ENCODE results near the gene PSME2. TPM values are rescaled to one million over a fixed set of nuclear protein-coding genes. Genes with fewer than 3 reads are reported as not detected.

Gene PSME2
- total RNA-seq, 1 experiment from 2014 or later, result 153 TPM

- ChIA-PET POLR2A (ENCODE audit: unreplicated experiment) (no interaction called here), CTCF (interaction anchor here (0.7 kb wide), 1 partner anchor 938 kb away, joined by 5 read pairs; no protein-coding TSS in a partner anchor)
- Histone ChIP-seq H3K4me3 (no peak overlapping the region), H3K4me2 (no peak overlapping the region), H3K27ac (no peak overlapping the region), H3K4me1 (replicated peaks; ENCODE audit: insufficient read depth) (peaks cover 18% of the 10 kb centered on the region), H4K20me1 (ENCODE audit: insufficient read depth) (no peaks in the 10 kb centered on the region), H3K27me3 (ENCODE audit: insufficient read depth, low read depth) (no peaks in the 10 kb centered on the region), H2AFZ (no peak overlapping the region), H3K9me2 (ENCODE audit: insufficient read depth) (no peaks in the 10 kb centered on the region), H3F3A (ENCODE audit: insufficient read depth, low read depth) (peaks cover 3% of the 10 kb centered on the region; the same call in 1 of the 2 replicates), H3K9me3 (ENCODE audit: insufficient read depth, low read depth) (no peaks in the 10 kb centered on the region), H3K36me3 (ENCODE audit: low read depth) (no peaks in the 10 kb centered on the region), H3K79me2 (ENCODE audit: low read depth) (peaks cover 28% of the 10 kb centered on the region)
- no TSS peak for BruUV-seq (replicated peaks)
- no peak for DNase-seq
- intact Hi-C loops (cut with micrococcal nuclease; ENCODE audit: unreplicated experiment), result no loop called here
- no peak for TF ChIP-seq EZH2 (IDR thresholded peaks at IDR 0.05; ENCODE audit: low read depth)
- no peak for TF ChIP-seq CTCF (conservative IDR thresholded peaks at IDR 0.05)
Measured at GRCh38 chr14:24190416-24190815, 44.0 kb upstream of the PSME2 start.

DNA sequence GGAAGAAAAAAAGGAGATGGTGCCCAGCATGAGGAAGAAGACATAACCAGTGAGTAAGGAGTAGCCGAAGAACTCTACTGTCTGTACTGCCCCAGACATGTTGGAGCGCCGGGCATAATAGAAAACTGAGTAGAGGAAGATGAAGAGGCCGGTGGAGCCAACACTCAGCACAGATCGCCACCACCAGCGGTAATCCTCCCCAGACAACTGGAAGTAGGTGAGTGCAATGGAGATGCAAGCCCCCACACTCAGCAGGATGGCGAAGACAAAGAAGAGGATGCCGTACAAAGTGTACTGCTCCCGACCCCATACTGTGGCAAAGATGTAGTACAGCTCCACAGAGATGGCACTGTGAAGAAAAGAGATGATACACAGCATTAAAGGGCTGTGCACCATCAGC, 43.0 kb upstream of the PSME2 start:
- no peaks in the 10 kb centered on the region for H3K9me2 ChIP-seq (ENCODE audit: insufficient read depth)
- POLR2A ChIA-PET (ENCODE audit: unreplicated experiment), result interaction anchor here (1.4 kb wide), 1 partner anchor 53 kb away, joined by 8 read pairs; the partner anchor contains the start of gene TINF2
- peak overlapping the region; percentile 93 for H3K4me2 ChIP-seq

GRCh38 chr14:24189059-24189375, 42.6 kb upstream of the PSME2 start:
- DNase-seq, result no peak
- H3F3A ChIP-seq (ENCODE audit: insufficient read depth, low read depth), result peaks cover 3% of the 10 kb centered on the region; the same call in 1 of the 2 replicates
- peak overlapping the region; percentile 41; the same call in 1 of the 2 replicates for H3K27ac ChIP-seq
- no peaks in the 10 kb centered on the region for H3K9me2 ChIP-seq (ENCODE audit: insufficient read depth)
- peak overlapping the region; percentile 88 for H3K4me3 ChIP-seq
- TF ChIP-seq EZH2 (IDR thresholded peaks at IDR 0.05; ENCODE audit: low read depth), result no peak
- TF ChIP-seq CTCF (conservative IDR thresholded peaks at IDR 0.05), result no peak
- H3K9me3 ChIP-seq (ENCODE audit: insufficient read depth, low read depth), result no peaks in the 10 kb centered on the region
- ChIA-PET POLR2A (ENCODE audit: unreplicated experiment) (interaction anchor here (1.4 kb wide), 1 partner anchor 53 kb away, joined by 8 read pairs; the partner anchor contains the start of gene TINF2), CTCF (no interaction called here)
- no peaks in the 10 kb centered on the region for H3K27me3 ChIP-seq (ENCODE audit: insufficient read depth, low read depth)
- H2AFZ ChIP-seq, result no peak overlapping the region
- peak overlapping the region; percentile 93 for H3K4me2 ChIP-seq
- H3K79me2 ChIP-seq (ENCODE audit: low read depth), result peaks cover 18% of the 10 kb centered on the region
- intact Hi-C loops (cut with micrococcal nuclease; ENCODE audit: unreplicated experiment), result no loop called here
- no peaks in the 10 kb centered on the region for H3K36me3 ChIP-seq (ENCODE audit: low read depth)
- H4K20me1 ChIP-seq (ENCODE audit: insufficient read depth), result no peaks in the 10 kb centered on the region
- peaks cover 11% of the 10 kb centered on the region for H3K4me1 ChIP-seq (replicated peaks; ENCODE audit: insufficient read depth)
- no TSS peak for BruUV-seq (replicated peaks)

More for the DNA sequence above, 43.0 kb upstream of the PSME2 start:
- H3K4me3 ChIP-seq, result peak overlapping the region; percentile 88
- no peak overlapping the region for H2AFZ ChIP-seq
- no peak for DNase-seq
- H3K9me3 ChIP-seq (ENCODE audit: insufficient read depth, low read depth), result no peaks in the 10 kb centered on the region
- peaks cover 3% of the 10 kb centered on the region; the same call in 1 of the 2 replicates for H3F3A ChIP-seq (ENCODE audit: insufficient read depth, low read depth)
- no peaks in the 10 kb centered on the region for H4K20me1 ChIP-seq (ENCODE audit: insufficient read depth)
- no peak for TF ChIP-seq CTCF (conservative IDR thresholded peaks at IDR 0.05)
- TF ChIP-seq EZH2 (IDR thresholded peaks at IDR 0.05; ENCODE audit: low read depth), result no peak
- CTCF ChIA-PET, result no interaction called here
- H3K27me3 ChIP-seq (ENCODE audit: insufficient read depth, low read depth), result no peaks in the 10 kb centered on the region
- H3K36me3 ChIP-seq (ENCODE audit: low read depth), result no peaks in the 10 kb centered on the region
- H3K4me1 ChIP-seq (replicated peaks; ENCODE audit: insufficient read depth), result peaks cover 15% of the 10 kb centered on the region
- BruUV-seq (replicated peaks), result no TSS peak
- intact Hi-C loops (cut with micrococcal nuclease; ENCODE audit: unreplicated experiment), result no loop called here
- H3K27ac ChIP-seq, result no peak overlapping the region
- peaks cover 22% of the 10 kb centered on the region for H3K79me2 ChIP-seq (ENCODE audit: low read depth)
